ENCODE measurements around the gene RFWD3. TPM values are rescaled to one million over a fixed set of nuclear protein-coding genes. Genes with fewer than 3 reads are reported as not detected.

Gene RFWD3
- total RNA-seq, 4 donors from 2014 or later: 22.6 to 31.1 (median 29.8) TPM

- WGBS: 76% methylated on average over 5 of the region's 5 CpGs
- DNase-seq (ENCODE audit: low spot score in 2 of 2): no peak
- H3K27me3 ChIP-seq: no peaks in the 10 kb centered on the region
- TF ChIP-seq CTCF (IDR thresholded peaks at IDR 0.05): no peak
- TF ChIP-seq POLR2AphosphoS5 (IDR thresholded peaks at IDR 0.05): no peak
- TF ChIP-seq EP300 (IDR thresholded peaks at IDR 0.05): no peak
- no peak for TF ChIP-seq POLR2A (IDR thresholded peaks at IDR 0.05)
- H3K4me3 ChIP-seq: no peak overlapping the region
- no peak overlapping the region for H3K27ac ChIP-seq
- no peaks in the 10 kb centered on the region for H3K4me1 ChIP-seq
- H3K36me3 ChIP-seq: peaks cover 85% of the 10 kb centered on the region
- no peaks in the 10 kb centered on the region for H3K9me3 ChIP-seq
Measured at GRCh38 chr16:74635303-74635702, 31.4 kb downstream of the RFWD3 start.

- no peak overlapping the region for H3K27ac ChIP-seq
- H3K27me3 ChIP-seq: no peaks in the 10 kb centered on the region
- no peak for DNase-seq (ENCODE audit: low spot score in 2 of 2)
- H3K36me3 ChIP-seq: peaks cover 86% of the 10 kb centered on the region
- H3K4me3 ChIP-seq: no peak overlapping the region
- TF ChIP-seq EP300 (IDR thresholded peaks at IDR 0.05): no peak
- no peak for TF ChIP-seq POLR2A (IDR thresholded peaks at IDR 0.05)
- TF ChIP-seq CTCF (IDR thresholded peaks at IDR 0.05): no peak
- no peak for TF ChIP-seq POLR2AphosphoS5 (IDR thresholded peaks at IDR 0.05)
- no peaks in the 10 kb centered on the region for H3K4me1 ChIP-seq
- no peaks in the 10 kb centered on the region for H3K9me3 ChIP-seq
- 72% methylated on average over 7 of the region's 7 CpGs for whole genome bisulfite sequencing
Measured at GRCh38 chr16:74633686-74634085, 33.0 kb downstream of the RFWD3 start.

- Histone ChIP-seq H3K9me3 (no peaks in the 10 kb centered on the region), H3K27me3 (no peaks in the 10 kb centered on the region), H3K4me1 (no peaks in the 10 kb centered on the region), H3K27ac (no peak overlapping the region), H3K36me3 (peaks cover 93% of the 10 kb centered on the region), H3K4me3 (no peak overlapping the region)
- WGBS: 89% methylated on average over 6 of the region's 6 CpGs
- TF ChIP-seq CTCF (IDR thresholded peaks at IDR 0.05) (no peak), EP300 (IDR thresholded peaks at IDR 0.05) (no peak), POLR2A (IDR thresholded peaks at IDR 0.05) (no peak), POLR2AphosphoS5 (IDR thresholded peaks at IDR 0.05) (no peak)
- no peak for DNase-seq (ENCODE audit: low spot score in 2 of 2)
Measured at GRCh38 chr16:74627506-74628220, 39.0 kb downstream of the RFWD3 start.

- H3K4me1 ChIP-seq: no peaks in the 10 kb centered on the region
- TF ChIP-seq POLR2A (IDR thresholded peaks at IDR 0.05) (no peak), CTCF (IDR thresholded peaks at IDR 0.05) (no peak), EP300 (IDR thresholded peaks at IDR 0.05) (no peak), POLR2AphosphoS5 (IDR thresholded peaks at IDR 0.05) (no peak)
- H3K36me3 ChIP-seq: peaks cover 93% of the 10 kb centered on the region
- H3K27ac ChIP-seq: no peak overlapping the region
- H3K9me3 ChIP-seq: no peaks in the 10 kb centered on the region
- no peaks in the 10 kb centered on the region for H3K27me3 ChIP-seq
- 0% methylated on average over 1 of the region's 1 CpG for WGBS
- H3K4me3 ChIP-seq: no peak overlapping the region
- DNase-seq (ENCODE audit: low spot score in 2 of 2): no peak
Measured at GRCh38 chr16:74626741-74627416, 39.8 kb downstream of the RFWD3 start.
